ENCODE measurements around the gene SCARB2. TPM values are rescaled to one million over a fixed set of nuclear protein-coding genes. Genes with fewer than 3 reads are reported as not detected.

Gene SCARB2
- total RNA-seq, 1 experiment from 2014 or later: 51.3 TPM

GRCh38 chr4:76212851-76213414 is 691 bp downstream of the SCARB2 start:
- TF ChIP-seq TCF7L2 (IDR thresholded peaks at IDR 0.05; ENCODE audit: borderline replicate concordance, extremely low read depth, insufficient read depth, insufficient read length) (peak; percentile 54), JUND (IDR thresholded peaks at IDR 0.05) (no peak), EGR1 (IDR thresholded peaks at IDR 0.05; ENCODE audit: low read depth) (no peak), SRF (IDR thresholded peaks at IDR 0.05; ENCODE audit: low read depth) (no peak), ZNF274 (IDR thresholded peaks at IDR 0.05; ENCODE audit: low read depth, low read length) (no peak), CEBPB (IDR thresholded peaks at IDR 0.05; ENCODE audit: low read depth) (no peak), FOSL1 (IDR thresholded peaks at IDR 0.05; ENCODE audit: low read depth) (no peak), ELF1 (IDR thresholded peaks at IDR 0.05; ENCODE audit: borderline replicate concordance, low read depth) (no peak), YY1 (IDR thresholded peaks at IDR 0.05; ENCODE audit: extremely low read depth, insufficient replicate concordance, low read depth, low read length) (no peak)
- CTCF ChIA-PET: no interaction called here
- intact Hi-C loops (cut with micrococcal nuclease): no loop called here
- peak overlapping the region; percentile 84 for H3K27ac ChIP-seq (ENCODE audit: low read depth, low read length)
- H3K4me1 ChIP-seq (ENCODE audit: control insufficient read depth in 1 of 2, insufficient read depth in 2 of 2, low read length in 2 of 2): peaks cover 18 to 35% of the 10 kb centered on the region in 2 experiments; a peak in 3 of 4 replicates
- H3K27me3 ChIP-seq (ENCODE audit: insufficient read depth, low read length): no peaks in the 10 kb centered on the region
- DNase-seq (ENCODE audit: low read depth, low spot score) (no peak), ATAC-seq (no peak)
- no peaks in the 10 kb centered on the region for H3K9me2 ChIP-seq (ENCODE audit: insufficient read depth)
- H3K4me2 ChIP-seq (ENCODE audit: low read length): peak overlapping the region; percentile 99
- peaks cover 48% of the 10 kb centered on the region for H3K79me2 ChIP-seq (ENCODE audit: insufficient read depth, low read length)
- H3K9me3 ChIP-seq (ENCODE audit: control insufficient read depth in 1 of 2, insufficient read depth in 1 of 2, low read depth in 1 of 2, low read length in 2 of 2): no peaks in the 10 kb centered on the region
- H3K4me3 ChIP-seq (replicated peaks in 1 of 2; ENCODE audit: low read depth in 1 of 2, low read length in 2 of 2): peak overlapping the region; percentile 67 to 77
- RAD21 ChIA-PET (ENCODE audit: low non-redundant PET in 1 of 2, low total read pairs in 2 of 2, uncharacterized antibody in 2 of 2, unreplicated experiment in 2 of 2): no interaction called here
- no peaks in the 10 kb centered on the region for H4K20me1 ChIP-seq (ENCODE audit: insufficient read depth)
- H3K36me3 ChIP-seq (ENCODE audit: control insufficient read depth in 1 of 2, insufficient read depth in 2 of 2, low read length in 2 of 2): no peaks in the 10 kb centered on the region
- POLR2A ChIA-PET: no interaction called here
- peak overlapping the region; percentile 79 for H3K9ac ChIP-seq (ENCODE audit: low read length)
- no peak overlapping the region for H2AFZ ChIP-seq (ENCODE audit: low read depth, low read length, poor library complexity, severe bottlenecking)
- no TSS peak for BruUV-seq (replicated peaks)

Measured in HCT116 (cell line).